ENCODE results near the gene TMEM201. TPM values are rescaled to one million over a fixed set of nuclear protein-coding genes. Genes with fewer than 3 reads are reported as not detected.

TMEM201 gene
- total and polyA plus RNA-seq, 2 of the 8 experiments (the other 6 are each of a cell fraction or from before 2014, with no cell fraction given): 8.2 to 27.1 TPM

GRCh38 chr1:9597361-9598315 is 8.9 kb downstream of the TMEM201 start:
- Histone ChIP-seq H3K23me2 (ENCODE audit: low read depth, low read length) (no peaks in the 10 kb centered on the region), H3K23ac (ENCODE audit: insufficient read length) (no peak overlapping the region), H4K5ac (ENCODE audit: insufficient read length, low read depth, low read length) (no peak overlapping the region), H4K91ac (replicated peaks; ENCODE audit: insufficient read length, low read length) (no peak overlapping the region), H3K4me1 (replicated peaks in 1 of 4; ENCODE audit: control insufficient read depth in 3 of 4, insufficient read depth in 4 of 4, low read length in 3 of 4) (peaks cover 0 to 15% (median 12%) of the 10 kb centered on the region in 4 experiments; a peak in 5 of 7 replicates), H3K4me3 (ENCODE audit: extremely low read depth in 1 of 4, insufficient read depth in 2 of 4, low read depth in 3 of 4, low read length in 4 of 4) (no peak overlapping the region), H3K79me2 (ENCODE audit: control insufficient read depth in 1 of 2, insufficient read depth in 2 of 2, low read length in 2 of 2) (peaks cover 4 to 36% of the 10 kb centered on the region in 2 experiments; a peak in 3 of 4 replicates), H3K27ac (ENCODE audit: low read depth, low read length) (no peak overlapping the region), H3K18ac (ENCODE audit: extremely low read depth, low read length) (no peak overlapping the region), H2BK120ac (replicated peaks; ENCODE audit: low read depth, low read length) (no peak overlapping the region), H3K4me2 (ENCODE audit: insufficient read depth in 1 of 2, low read depth in 2 of 2, low read length in 2 of 2) (no peak overlapping the region), H3K27me3 (replicated peaks in 1 of 4; ENCODE audit: control insufficient read depth in 3 of 4, extremely low read depth in 1 of 4, insufficient read depth in 3 of 4, low read length in 3 of 4) (no peaks in the 10 kb centered on the region), H2AK5ac (ENCODE audit: low read depth, low read length) (no peak overlapping the region), H2BK12ac (ENCODE audit: low read depth, low read length) (no peak overlapping the region), H3K79me1 (ENCODE audit: low read depth, low read length) (peaks cover 15% of the 10 kb centered on the region), H3K4ac (replicated peaks; ENCODE audit: insufficient read length, low read depth, low read length) (no peak overlapping the region), H2BK5ac (ENCODE audit: low read depth, low read length) (no peak overlapping the region), H3K14ac (ENCODE audit: insufficient read length) (no peak overlapping the region), H2AFZ (ENCODE audit: low read length) (no peak overlapping the region), H3K36me3 (ENCODE audit: control insufficient read depth in 2 of 4, insufficient read depth in 4 of 4, low read length in 3 of 4) (peaks cover 4 to 23% (median 19%) of the 10 kb centered on the region in 4 experiments; a peak in 7 of 8 replicates), H2BK15ac (ENCODE audit: low read length) (no peak overlapping the region), H4K20me1 (replicated peaks in 1 of 2; ENCODE audit: control insufficient read depth in 1 of 2, insufficient read depth in 2 of 2, low read length in 2 of 2) (peaks cover 16 to 24% of the 10 kb centered on the region in 2 experiments), H3K9me3 (ENCODE audit: insufficient read depth in 2 of 2, low read depth in 1 of 2, low read length in 1 of 2) (no peaks in the 10 kb centered on the region), H2BK20ac (ENCODE audit: low read length) (no peak overlapping the region), H4K8ac (ENCODE audit: extremely low read depth, insufficient read depth, low read length) (no peak overlapping the region), H3K56ac (replicated peaks; ENCODE audit: insufficient read length, low read depth, low read length) (no peak overlapping the region), H3K9ac (replicated peaks in 1 of 4; ENCODE audit: extremely low read depth in 1 of 4, low read depth in 3 of 4, low read length in 3 of 4) (no peak overlapping the region)
- DNase-seq (ENCODE audit: low read depth in 1 of 2, low spot score in 2 of 2): no peak
- ChIA-PET POLR2A (ENCODE audit: partially characterized antibody) (interaction anchor here (1.1 kb wide), 1 partner anchor 10 kb away, joined by 3 read pairs; no protein-coding TSS in a partner anchor), CTCF (ENCODE audit: partially characterized antibody) (interaction anchor here (0.9 to 3.3 kb wide), 3 partner anchors 15 to 18 kb away, joined by 3 to 19 read pairs (median 4); no protein-coding TSS in a partner anchor)
- FAIRE-seq: no peak
- 88% methylated on average over 14 of the region's 14 CpGs; no CpG with 5 or more reads in 1 of the 2 experiments for WGBS, 2 experiments (ENCODE audit: extremely low coverage in 1 of 2, insufficient coverage in 1 of 2, insufficient read length in 1 of 2, insufficient replicate concordance in 2 of 2, low coverage in 1 of 2, low lambda C conversion rate in 2 of 2, missing lambda C conversion rate in 1 of 2)
- TF ChIP-seq SUZ12 (IDR thresholded peaks at IDR 0.05; ENCODE audit: low read length) (no peak), GABPA (IDR thresholded peaks at IDR 0.05; ENCODE audit: borderline replicate concordance, insufficient read depth, low read length) (no peak), TAF1 (IDR thresholded peaks at IDR 0.05; ENCODE audit: low read depth, low read length) (no peak), CHD1 (IDR thresholded peaks at IDR 0.05; ENCODE audit: low read depth, low read length) (no peak)
- TF ChIP-seq, protein P1, sequence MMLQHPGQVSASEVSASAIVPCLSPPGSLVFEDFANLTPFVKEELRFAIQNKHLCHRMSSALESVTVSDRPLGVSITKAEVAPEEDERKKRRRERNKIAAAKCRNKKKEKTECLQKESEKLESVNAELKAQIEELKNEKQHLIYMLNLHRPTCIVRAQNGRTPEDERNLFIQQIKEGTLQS (IDR thresholded peaks at IDR 0.05; ENCODE audit: insufficient read depth, low read depth, low read length): no peak
- TF ChIP-seq, protein P2, sequence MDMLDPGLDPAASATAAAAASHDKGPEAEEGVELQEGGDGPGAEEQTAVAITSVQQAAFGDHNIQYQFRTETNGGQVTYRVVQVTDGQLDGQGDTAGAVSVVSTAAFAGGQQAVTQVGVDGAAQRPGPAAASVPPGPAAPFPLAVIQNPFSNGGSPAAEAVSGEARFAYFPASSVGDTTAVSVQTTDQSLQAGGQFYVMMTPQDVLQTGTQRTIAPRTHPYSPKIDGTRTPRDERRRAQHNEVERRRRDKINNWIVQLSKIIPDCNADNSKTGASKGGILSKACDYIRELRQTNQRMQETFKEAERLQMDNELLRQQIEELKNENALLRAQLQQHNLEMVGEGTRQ (IDR thresholded peaks at IDR 0.05; ENCODE audit: low read length): no peak
- TF ChIP-seq, protein P3, sequence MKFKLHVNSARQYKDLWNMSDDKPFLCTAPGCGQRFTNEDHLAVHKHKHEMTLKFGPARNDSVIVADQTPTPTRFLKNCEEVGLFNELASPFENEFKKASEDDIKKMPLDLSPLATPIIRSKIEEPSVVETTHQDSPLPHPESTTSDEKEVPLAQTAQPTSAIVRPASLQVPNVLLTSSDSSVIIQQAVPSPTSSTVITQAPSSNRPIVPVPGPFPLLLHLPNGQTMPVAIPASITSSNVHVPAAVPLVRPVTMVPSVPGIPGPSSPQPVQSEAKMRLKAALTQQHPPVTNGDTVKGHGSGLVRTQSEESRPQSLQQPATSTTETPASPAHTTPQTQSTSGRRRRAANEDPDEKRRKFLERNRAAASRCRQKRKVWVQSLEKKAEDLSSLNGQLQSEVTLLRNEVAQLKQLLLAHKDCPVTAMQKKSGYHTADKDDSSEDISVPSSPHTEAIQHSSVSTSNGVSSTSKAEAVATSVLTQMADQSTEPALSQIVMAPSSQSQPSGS (IDR thresholded peaks at IDR 0.05; ENCODE audit: low read length): no peak
